Measurements from ENCODE around the gene TRPM3. TPM values are rescaled to one million over a fixed set of nuclear protein-coding genes. Genes with fewer than 3 reads are reported as not detected.

The TRPM3 gene
- total RNA-seq, 1 donor from 2014 or later, result 0.35 TPM

DNA sequence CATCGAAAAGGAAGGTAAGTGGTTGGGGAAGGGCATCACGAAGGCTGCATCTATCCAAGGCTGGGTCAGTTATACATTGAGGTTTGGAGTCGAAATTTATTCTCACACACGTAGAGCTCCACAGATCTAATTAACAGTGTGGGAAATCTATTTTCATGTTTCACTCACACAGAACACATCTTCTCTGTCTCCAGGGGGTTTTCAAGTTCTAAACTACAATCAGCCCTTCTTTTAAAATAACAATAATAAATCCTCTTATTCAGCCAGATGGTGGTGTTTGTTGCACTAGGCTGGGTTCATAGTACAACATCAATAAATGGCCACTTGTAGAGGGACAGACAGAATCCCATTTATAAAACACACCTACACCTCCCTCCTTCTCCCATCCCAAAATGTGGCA lies 532.4 kb downstream of the TRPM3 start:
- H3K27ac ChIP-seq, result peak overlapping the region; percentile 45
- ATAC-seq (no peak), DNase-seq (no peak)
- H3K4me1 ChIP-seq, result peaks cover 20% of the 10 kb centered on the region
- H3K9me3 ChIP-seq, result no peaks in the 10 kb centered on the region
- TF ChIP-seq, protein P1, sequence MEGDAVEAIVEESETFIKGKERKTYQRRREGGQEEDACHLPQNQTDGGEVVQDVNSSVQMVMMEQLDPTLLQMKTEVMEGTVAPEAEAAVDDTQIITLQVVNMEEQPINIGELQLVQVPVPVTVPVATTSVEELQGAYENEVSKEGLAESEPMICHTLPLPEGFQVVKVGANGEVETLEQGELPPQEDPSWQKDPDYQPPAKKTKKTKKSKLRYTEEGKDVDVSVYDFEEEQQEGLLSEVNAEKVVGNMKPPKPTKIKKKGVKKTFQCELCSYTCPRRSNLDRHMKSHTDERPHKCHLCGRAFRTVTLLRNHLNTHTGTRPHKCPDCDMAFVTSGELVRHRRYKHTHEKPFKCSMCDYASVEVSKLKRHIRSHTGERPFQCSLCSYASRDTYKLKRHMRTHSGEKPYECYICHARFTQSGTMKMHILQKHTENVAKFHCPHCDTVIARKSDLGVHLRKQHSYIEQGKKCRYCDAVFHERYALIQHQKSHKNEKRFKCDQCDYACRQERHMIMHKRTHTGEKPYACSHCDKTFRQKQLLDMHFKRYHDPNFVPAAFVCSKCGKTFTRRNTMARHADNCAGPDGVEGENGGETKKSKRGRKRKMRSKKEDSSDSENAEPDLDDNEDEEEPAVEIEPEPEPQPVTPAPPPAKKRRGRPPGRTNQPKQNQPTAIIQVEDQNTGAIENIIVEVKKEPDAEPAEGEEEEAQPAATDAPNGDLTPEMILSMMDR (IDR thresholded peaks at IDR 0.05), result no peak
- H3K4me3 ChIP-seq, result no peak overlapping the region
- intact Hi-C loops (cut with DNase I), result loop anchor here (10.0 kb wide), 1 partner anchor 174 kb away; the partner anchor contains the start of gene KLF9
- no peaks in the 10 kb centered on the region for H3K27me3 ChIP-seq
- no peaks in the 10 kb centered on the region for H3K36me3 ChIP-seq

DNA sequence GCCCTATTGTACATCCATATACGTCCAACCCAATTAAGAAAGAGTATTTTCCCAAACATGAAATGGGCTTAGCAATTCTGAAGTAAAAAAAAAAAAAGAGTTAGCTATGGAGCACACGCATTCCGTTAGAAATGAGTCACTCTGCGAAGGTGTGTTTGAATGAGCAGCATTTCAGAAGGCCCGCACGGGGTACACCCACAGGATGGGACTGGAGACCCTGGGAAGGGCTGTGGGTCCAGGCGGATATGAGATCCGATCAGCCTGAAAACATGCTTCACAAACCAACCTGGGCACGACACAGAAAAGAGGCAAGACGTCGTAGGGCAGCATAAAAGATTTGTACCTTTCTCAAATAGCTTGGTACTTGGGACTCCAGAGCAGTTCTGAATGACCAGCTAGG lies 533.0 kb downstream of the TRPM3 start:
- Histone ChIP-seq H3K36me3 (no peaks in the 10 kb centered on the region), H3K27me3 (no peaks in the 10 kb centered on the region), H3K4me1 (peaks cover 20% of the 10 kb centered on the region), H3K9me3 (no peaks in the 10 kb centered on the region), H3K4me3 (no peak overlapping the region), H3K27ac (peak overlapping the region; percentile 45)
- ATAC-seq, result no peak
- no peak for DNase-seq
- TF ChIP-seq, protein P1 (IDR thresholded peaks at IDR 0.05), result no peak
- intact Hi-C loops (cut with DNase I), result loop anchor here (10.0 kb wide), 1 partner anchor 174 kb away; the partner anchor contains the start of gene KLF9

GRCh38 chr9:70587201-70587600 lies 534.2 kb downstream of the TRPM3 start:
- Histone ChIP-seq H3K4me1 (peaks cover 17% of the 10 kb centered on the region), H3K4me3 (no peak overlapping the region), H3K27ac (peak overlapping the region; percentile 18), H3K9me3 (no peaks in the 10 kb centered on the region), H3K36me3 (no peaks in the 10 kb centered on the region), H3K27me3 (no peaks in the 10 kb centered on the region)
- peak; percentile 38 for ATAC-seq
- TF ChIP-seq, protein P1 (IDR thresholded peaks at IDR 0.05), result no peak
- intact Hi-C loops (cut with DNase I), result loop anchor here (10.0 kb wide), 1 partner anchor 172 kb away; the partner anchor contains the start of gene KLF9
- no peak for DNase-seq

- DNase-seq, result no peak
- intact Hi-C loops (cut with DNase I), result loop anchor here (10.0 kb wide), 1 partner anchor 172 kb away; the partner anchor contains the start of gene KLF9
- Histone ChIP-seq H3K27me3 (no peaks in the 10 kb centered on the region), H3K36me3 (no peaks in the 10 kb centered on the region), H3K9me3 (no peaks in the 10 kb centered on the region), H3K4me3 (no peak overlapping the region), H3K27ac (peak overlapping the region; percentile 7), H3K4me1 (peaks cover 17% of the 10 kb centered on the region)
- TF ChIP-seq, protein P1 (IDR thresholded peaks at IDR 0.05), result no peak
- no peak for ATAC-seq
Observed at GRCh38 chr9:70586476-70586875, 534.9 kb downstream of the TRPM3 start.

DNA sequence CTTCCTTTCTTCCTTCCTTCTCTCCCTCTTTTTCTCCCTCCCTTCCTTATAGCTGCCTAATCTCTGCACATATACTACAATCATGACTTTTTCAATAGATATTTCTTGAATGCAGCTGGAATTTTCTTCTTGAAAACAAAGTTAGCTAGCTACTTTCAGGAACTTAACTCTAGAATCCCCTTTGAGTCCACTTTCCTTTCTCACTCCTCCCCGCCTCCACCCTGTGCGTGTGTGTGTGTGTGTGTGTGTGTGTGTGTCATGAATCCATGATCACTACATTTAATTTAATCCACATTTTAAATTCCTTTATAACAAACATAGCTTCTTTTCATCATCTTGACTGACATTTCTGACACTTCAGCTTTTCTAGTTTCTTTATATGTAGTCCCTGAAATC lies 539.5 kb downstream of the TRPM3 start:
- TF ChIP-seq, protein P1 (IDR thresholded peaks at IDR 0.05), result no peak
- Histone ChIP-seq H3K9me3 (no peaks in the 10 kb centered on the region), H3K36me3 (no peaks in the 10 kb centered on the region), H3K27me3 (no peaks in the 10 kb centered on the region), H3K4me1 (peaks cover 11% of the 10 kb centered on the region), H3K27ac (no peak overlapping the region), H3K4me3 (no peak overlapping the region)
- no peak for ATAC-seq
- DNase-seq, result no peak
- intact Hi-C loops (cut with DNase I), result loop anchor here (10.0 kb wide), 1 partner anchor 167 kb away; the partner anchor contains the start of gene KLF9

Measured in upper lobe of right lung (tissue), 1 donor.